Adrenal gland (tissue), 5 donors: ENCODE results near the gene ORC2.

Source experiments
- POLR2A ChIP-seq, 2 donors: fragments of 450-650 bp; IDR thresholded peaks; one replicate each; pipeline ENCODE4 v1.6.1; 2017; ENCODE audit warnings: antibody characterized with exemption in 2 of 2, mild to moderate bottlenecking in 2 of 2, moderate library complexity in 1 of 2
- TF ChIP-seq, protein P1 (sequence below), 6 experiments: fragments of 450-650 bp in 4 of 6; fragments of 200-600 bp in 2 of 6; sonication (generic) in 1 of 6; IDR thresholded peaks; 1 replicate in 5 of 6; 2 replicates in 1 of 6; pipeline versions ENCODE4 v1.5.1 to v1.8.0; 2016 to 2021; ENCODE audit warnings: antibody characterized with exemption in 6 of 6, mild to moderate bottlenecking in 2 of 6, moderate library complexity in 1 of 6
- donor health status: DM: no; HTN: no; CAD: no.

DNA sequence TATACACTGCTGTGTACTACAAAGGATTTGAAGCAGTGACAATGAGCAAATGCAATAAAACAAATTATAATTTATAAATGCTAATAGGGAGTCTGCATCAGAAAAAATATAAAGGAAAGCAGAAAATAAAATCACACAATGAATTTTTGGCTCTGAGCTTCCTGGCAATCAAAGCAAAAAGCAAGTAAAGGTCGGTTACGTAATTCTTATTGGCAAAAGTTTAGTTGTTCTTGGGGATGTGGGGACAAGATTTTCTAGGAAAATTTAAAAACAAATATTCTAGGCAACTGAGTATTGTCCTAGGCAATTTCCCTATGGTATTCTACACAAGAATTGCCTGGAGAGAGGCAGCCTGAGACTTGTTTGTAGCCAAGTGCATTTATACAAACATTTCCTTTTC is 1.8 kb downstream of the ORC2 start:
- no peak for TF ChIP-seq POLR2A (IDR thresholded peaks at IDR 0.05)
- TF ChIP-seq, protein P1, sequence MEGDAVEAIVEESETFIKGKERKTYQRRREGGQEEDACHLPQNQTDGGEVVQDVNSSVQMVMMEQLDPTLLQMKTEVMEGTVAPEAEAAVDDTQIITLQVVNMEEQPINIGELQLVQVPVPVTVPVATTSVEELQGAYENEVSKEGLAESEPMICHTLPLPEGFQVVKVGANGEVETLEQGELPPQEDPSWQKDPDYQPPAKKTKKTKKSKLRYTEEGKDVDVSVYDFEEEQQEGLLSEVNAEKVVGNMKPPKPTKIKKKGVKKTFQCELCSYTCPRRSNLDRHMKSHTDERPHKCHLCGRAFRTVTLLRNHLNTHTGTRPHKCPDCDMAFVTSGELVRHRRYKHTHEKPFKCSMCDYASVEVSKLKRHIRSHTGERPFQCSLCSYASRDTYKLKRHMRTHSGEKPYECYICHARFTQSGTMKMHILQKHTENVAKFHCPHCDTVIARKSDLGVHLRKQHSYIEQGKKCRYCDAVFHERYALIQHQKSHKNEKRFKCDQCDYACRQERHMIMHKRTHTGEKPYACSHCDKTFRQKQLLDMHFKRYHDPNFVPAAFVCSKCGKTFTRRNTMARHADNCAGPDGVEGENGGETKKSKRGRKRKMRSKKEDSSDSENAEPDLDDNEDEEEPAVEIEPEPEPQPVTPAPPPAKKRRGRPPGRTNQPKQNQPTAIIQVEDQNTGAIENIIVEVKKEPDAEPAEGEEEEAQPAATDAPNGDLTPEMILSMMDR (IDR thresholded peaks at IDR 0.05): no peak
